ENCODE measurements around the gene SLC35D2.

The SLC35D2 gene

DNA sequence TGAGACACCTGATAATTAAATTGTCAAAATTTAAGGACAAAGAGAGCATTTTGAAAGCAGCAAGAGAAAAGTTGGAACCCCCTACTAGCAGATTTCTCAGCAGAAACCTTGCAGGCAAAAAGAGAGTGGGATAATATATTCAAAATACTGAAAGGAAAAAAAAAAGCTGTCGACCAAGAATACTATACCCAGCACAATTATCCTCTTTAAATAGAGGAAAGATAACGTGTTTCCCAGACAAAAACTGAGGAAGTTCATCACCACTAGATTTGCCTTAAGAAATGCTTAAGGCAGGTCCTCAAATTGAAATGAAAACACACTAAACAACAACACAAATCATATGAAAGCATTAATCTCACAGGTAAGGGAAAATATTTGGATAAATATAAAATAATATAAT is 108.6 kb downstream of the SLC35D2 start:
- Mint-ChIP-seq H3K4me1 (no peaks in the 10 kb centered on the region), H3K4me3 (no peak overlapping the region), H3K27ac (no peak overlapping the region), H3K36me3 (ENCODE audit: low read depth) (peaks cover 11% of the 10 kb centered on the region), H3K27me3 (peaks cover 4% of the 10 kb centered on the region), H3K9me3 (peaks cover 32% of the 10 kb centered on the region)
- no peak for ATAC-seq
- no peak for DNase-seq
